ENCODE measurements around the gene MUC4. TPM values are rescaled to one million over a fixed set of nuclear protein-coding genes. Genes with fewer than 3 reads are reported as not detected.
"Not testable (repeated sequence)": the region's sequence is repeated elsewhere in the genome, so short reads cannot be mapped to it uniquely, and the experiment has no call there.

MUC4 gene
- polyA plus RNA-seq, 1 experiment, result not detected

- no peak for DNase-seq (ENCODE audit: low read depth)
- ChIA-PET POLR2A (no interaction called here), CTCF (no interaction called here)
- Histone ChIP-seq H3K36me3 (ENCODE audit: control insufficient read depth, insufficient read depth, low read length) (no peaks in the 10 kb centered on the region), H3K4me3 (ENCODE audit: low read depth, low read length) (no peak overlapping the region), H3K27me3 (ENCODE audit: control insufficient read depth, insufficient read depth, low read length) (no peaks in the 10 kb centered on the region)
- TF ChIP-seq CTCF (IDR thresholded peaks at IDR 0.05; ENCODE audit: insufficient read depth, low read depth, low read length), result no peak
These were observed 20.8 kb downstream of the MUC4 start for GRCh38 chr3:195790901-195791300.

- CTCF ChIA-PET, result no interaction called here
- no peak for TF ChIP-seq CTCF (IDR thresholded peaks at IDR 0.05; ENCODE audit: insufficient read depth, low read depth, low read length)
- no peak overlapping the region for H3K4me3 ChIP-seq (ENCODE audit: low read depth, low read length)
- no peaks in the 10 kb centered on the region for H3K27me3 ChIP-seq (ENCODE audit: control insufficient read depth, insufficient read depth, low read length)
- no peak for DNase-seq (ENCODE audit: low read depth)
- no peaks in the 10 kb centered on the region for H3K36me3 ChIP-seq (ENCODE audit: control insufficient read depth, insufficient read depth, low read length)
- POLR2A ChIA-PET, result no interaction called here
These were observed 22.8 kb downstream of the MUC4 start for GRCh38 chr3:195788711-195789581.

GRCh38 chr3:195785781-195786405 lies 25.8 kb downstream of the MUC4 start:
- POLR2A ChIA-PET; DNase-seq (ENCODE audit: low read depth); CTCF ChIA-PET; H3K27me3 ChIP-seq (ENCODE audit: control insufficient read depth, insufficient read depth, low read length); H3K36me3 ChIP-seq (ENCODE audit: control insufficient read depth, insufficient read depth, low read length); H3K4me3 ChIP-seq (ENCODE audit: low read depth, low read length): not testable (repeated sequence)

- POLR2A ChIA-PET; H3K27me3 ChIP-seq (ENCODE audit: control insufficient read depth, insufficient read depth, low read length); H3K4me3 ChIP-seq (ENCODE audit: low read depth, low read length); CTCF ChIA-PET; DNase-seq (ENCODE audit: low read depth); H3K36me3 ChIP-seq (ENCODE audit: control insufficient read depth, insufficient read depth, low read length): not testable (repeated sequence)
These were observed 27.7 kb downstream of the MUC4 start for GRCh38 chr3:195784031-195784430.

- H3K4me3 ChIP-seq (ENCODE audit: low read depth, low read length); CTCF ChIA-PET; DNase-seq (ENCODE audit: low read depth); H3K36me3 ChIP-seq (ENCODE audit: control insufficient read depth, insufficient read depth, low read length); H3K27me3 ChIP-seq (ENCODE audit: control insufficient read depth, insufficient read depth, low read length); POLR2A ChIA-PET: not testable (repeated sequence)
These were observed 30.5 kb downstream of the MUC4 start for GRCh38 chr3:195781236-195781635.

- ChIA-PET CTCF (no interaction called here), POLR2A (no interaction called here)
- Histone ChIP-seq H3K27me3 (ENCODE audit: control insufficient read depth, insufficient read depth, low read length) (no peaks in the 10 kb centered on the region), H3K36me3 (ENCODE audit: control insufficient read depth, insufficient read depth, low read length) (no peaks in the 10 kb centered on the region), H3K4me3 (ENCODE audit: low read depth, low read length) (no peak overlapping the region)
- TF ChIP-seq CTCF (IDR thresholded peaks at IDR 0.05; ENCODE audit: insufficient read depth, low read depth, low read length), result no peak
- DNase-seq (ENCODE audit: low read depth), result no peak
These were observed 33.8 kb downstream of the MUC4 start for GRCh38 chr3:195777975-195778374.

All from BJ (cell line).